DND-41 (cell line): ENCODE measurements around the gene PEX11A.
A peak's percentile ranks its signal among the peaks of the same experiment; 100 is the strongest.

ENCODE experiments used
- CTCF ChIP-seq: IDR thresholded peaks from 2 replicates; pipeline ENCODE4 v1.5.1; 2012; ENCODE audit warnings: borderline replicate concordance, low read length, moderate library complexity, mild to moderate bottlenecking; ENCODE audit not compliant: poor library complexity, severe bottlenecking; ENCODE audit errors: extremely low read depth
- EZH2 ChIP-seq: IDR thresholded peaks from 3 replicates; pipeline ENCODE4 v1.6.1; 2012; ENCODE audit warnings: borderline replicate concordance, low read depth, mild to moderate bottlenecking, moderate library complexity, low read length, inconsistent platforms; ENCODE audit not compliant: severe bottlenecking

- TF ChIP-seq CTCF = peak; percentile 71
- TF ChIP-seq EZH2 = no peak
Observed at GRCh38 chr15:89673165-89673512, 17.4 kb downstream of the PEX11A start.
